Osteoblast (primary cell): ENCODE measurements around the gene GPR26. TPM values are rescaled to one million over a fixed set of nuclear protein-coding genes. Genes with fewer than 3 reads are reported as not detected.

Source experiments
- DNase-seq: peaks from one replicate; pipeline ENCODE4 v3.0.0; 2011; ENCODE audit warnings: low spot score, mixed read lengths; ENCODE audit not compliant: insufficient read length; ENCODE audit errors: missing footprints
- H2AFZ ChIP-seq: 2 replicates; pipeline ENCODE4 v1.6.0; 2011; ENCODE audit warnings: mild to moderate bottlenecking, low read length
- H3K27ac ChIP-seq: 2 replicates; pipeline ENCODE4 v1.5.1; 2011; ENCODE audit warnings: mild to moderate bottlenecking, low read depth, low read length, moderate library complexity
- H3K27me3 ChIP-seq: 2 replicates; pipeline ENCODE4 v1.6.0; 2012; ENCODE audit warnings: mild to moderate bottlenecking, control low read depth, inconsistent platforms, low read length, moderate library complexity; ENCODE audit not compliant: insufficient read depth
- H3K36me3 ChIP-seq: 2 replicates; pipeline ENCODE4 v1.5.1; 2011; ENCODE audit warnings: mild to moderate bottlenecking, low read length, control low read depth, moderate library complexity; ENCODE audit not compliant: insufficient read depth
- H3K4me1 ChIP-seq: 2 replicates; pipeline ENCODE4 v1.5.1; 2011; ENCODE audit warnings: mild to moderate bottlenecking, low read length, control low read depth, moderate library complexity; ENCODE audit not compliant: insufficient read depth
- H3K4me2 ChIP-seq: 2 replicates; pipeline ENCODE4 v1.6.0; 2011; ENCODE audit warnings: mild to moderate bottlenecking, low read length; ENCODE audit not compliant: insufficient read depth
- H3K4me3 ChIP-seq: fragments of 200-600 bp; sonication (generic); 3 replicates; pipeline ENCODE4 v1.5.1; 2012; ENCODE audit warnings: mild to moderate bottlenecking, low read length, inconsistent platforms; ENCODE audit not compliant: insufficient read depth
- H3K79me2 ChIP-seq: 2 replicates; pipeline ENCODE4 v1.6.0; 2012; ENCODE audit warnings: mild to moderate bottlenecking, low read length, control low read depth, inconsistent platforms; ENCODE audit not compliant: insufficient read depth
- H3K9me3 ChIP-seq: 2 replicates; pipeline ENCODE4 v1.5.1; 2011; ENCODE audit warnings: low read depth, low read length, control low read depth
- H4K20me1 ChIP-seq: 2 replicates; pipeline ENCODE4 v1.6.0; 2012; ENCODE audit warnings: mild to moderate bottlenecking, low read length, control low read depth; ENCODE audit not compliant: insufficient read depth
- CTCF ChIP-seq: IDR thresholded peaks from 2 replicates; pipeline ENCODE4 v1.5.1; 2011; ENCODE audit warnings: mild to moderate bottlenecking, low read depth, low read length, moderate library complexity; ENCODE audit errors: extremely low read depth
- total RNA-seq: library from RNA; depleted of rRNA; stranded (reverse); fragments of >200 nt; gene quantifications from 2 replicates; pipeline ENCODE4 v1.2.3, GENCODE V29; 2012

GPR26 gene
- total RNA-seq, 1 donor, result not detected

GRCh38 chr10:123640016-123640535 lies 26.1 kb upstream of the GPR26 start:
- Histone ChIP-seq H2AFZ (no peak overlapping the region), H3K4me3 (no peak overlapping the region), H3K27me3 (no peaks in the 10 kb centered on the region), H3K79me2 (no peaks in the 10 kb centered on the region), H3K4me1 (no peaks in the 10 kb centered on the region), H4K20me1 (no peaks in the 10 kb centered on the region), H3K4me2 (no peak overlapping the region), H3K9me3 (no peaks in the 10 kb centered on the region), H3K27ac (no peak overlapping the region), H3K36me3 (no peaks in the 10 kb centered on the region)
- DNase-seq, result no peak
- no peak for TF ChIP-seq CTCF

DNA sequence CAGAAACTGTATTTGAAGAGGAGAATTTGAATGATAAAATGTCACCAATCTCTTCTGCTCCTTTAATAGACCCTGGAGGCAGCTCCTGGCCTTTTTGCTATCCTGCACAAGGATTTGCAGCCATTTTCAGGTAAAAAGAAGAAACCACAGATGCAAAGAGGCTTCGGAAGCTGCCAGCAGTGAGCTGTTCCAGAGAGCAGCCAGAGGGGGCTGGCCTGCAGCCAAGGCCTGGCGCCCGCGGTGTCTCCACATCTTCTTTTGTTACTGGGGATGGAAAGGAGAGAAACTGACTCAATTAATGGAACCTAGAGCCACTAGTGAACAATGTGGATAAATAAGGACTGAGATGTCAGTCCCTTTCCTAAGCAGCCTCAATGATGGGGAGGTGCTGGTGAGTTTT lies 23.9 kb upstream of the GPR26 start:
- Histone ChIP-seq H3K27ac (no peak overlapping the region), H3K4me3 (no peak overlapping the region), H2AFZ (no peak overlapping the region), H3K79me2 (no peaks in the 10 kb centered on the region), H3K4me2 (no peak overlapping the region), H3K4me1 (no peaks in the 10 kb centered on the region), H3K36me3 (no peaks in the 10 kb centered on the region), H4K20me1 (no peaks in the 10 kb centered on the region), H3K27me3 (no peaks in the 10 kb centered on the region), H3K9me3 (no peaks in the 10 kb centered on the region)
- TF ChIP-seq CTCF, result no peak
- no peak for DNase-seq

GRCh38 chr10:123642697-123643096 lies 23.5 kb upstream of the GPR26 start:
- no peak for TF ChIP-seq CTCF
- H3K27ac ChIP-seq, result no peak overlapping the region
- H3K79me2 ChIP-seq, result no peaks in the 10 kb centered on the region
- no peaks in the 10 kb centered on the region for H3K36me3 ChIP-seq
- no peak for DNase-seq
- H2AFZ ChIP-seq, result no peak overlapping the region
- no peaks in the 10 kb centered on the region for H3K4me1 ChIP-seq
- no peak overlapping the region for H3K4me2 ChIP-seq
- H3K4me3 ChIP-seq, result no peak overlapping the region
- H3K27me3 ChIP-seq, result no peaks in the 10 kb centered on the region
- no peaks in the 10 kb centered on the region for H3K9me3 ChIP-seq
- no peaks in the 10 kb centered on the region for H4K20me1 ChIP-seq

GRCh38 chr10:123643315-123643714 lies 22.8 kb upstream of the GPR26 start:
- Histone ChIP-seq H3K27ac (no peak overlapping the region), H2AFZ (no peak overlapping the region), H3K4me2 (no peak overlapping the region), H3K79me2 (no peaks in the 10 kb centered on the region), H4K20me1 (no peaks in the 10 kb centered on the region), H3K36me3 (no peaks in the 10 kb centered on the region), H3K27me3 (no peaks in the 10 kb centered on the region), H3K9me3 (no peaks in the 10 kb centered on the region), H3K4me1 (no peaks in the 10 kb centered on the region), H3K4me3 (no peak overlapping the region)
- no peak for DNase-seq
- TF ChIP-seq CTCF, result no peak
